CD4-positive, alpha-beta T cell treated with Interleukin-15 for 1 hour (primary cell): ENCODE measurements around the gene SYTL2.

ENCODE experiments used
- DNase-seq: peaks from one replicate; pipeline ENCODE4 v3.0.0-alpha.2; 2020

Gene SYTL2

GRCh38 chr11:85759915-85760314 is 51.0 kb downstream of the SYTL2 start:
- DNase-seq: no peak

- no peak for DNase-seq
Measured at GRCh38 chr11:85758480-85759039, 52.4 kb downstream of the SYTL2 start.

GRCh38 chr11:85758026-85758425 is 52.9 kb downstream of the SYTL2 start:
- DNase-seq: no peak

- peak; percentile 32 for DNase-seq
Measured at GRCh38 chr11:85756401-85757200, 54.3 kb downstream of the SYTL2 start.

GRCh38 chr11:85755701-85756100 is 55.2 kb downstream of the SYTL2 start:
- DNase-seq: no peak

GRCh38 chr11:85755285-85755684 is 55.7 kb downstream of the SYTL2 start:
- DNase-seq: no peak

DNA sequence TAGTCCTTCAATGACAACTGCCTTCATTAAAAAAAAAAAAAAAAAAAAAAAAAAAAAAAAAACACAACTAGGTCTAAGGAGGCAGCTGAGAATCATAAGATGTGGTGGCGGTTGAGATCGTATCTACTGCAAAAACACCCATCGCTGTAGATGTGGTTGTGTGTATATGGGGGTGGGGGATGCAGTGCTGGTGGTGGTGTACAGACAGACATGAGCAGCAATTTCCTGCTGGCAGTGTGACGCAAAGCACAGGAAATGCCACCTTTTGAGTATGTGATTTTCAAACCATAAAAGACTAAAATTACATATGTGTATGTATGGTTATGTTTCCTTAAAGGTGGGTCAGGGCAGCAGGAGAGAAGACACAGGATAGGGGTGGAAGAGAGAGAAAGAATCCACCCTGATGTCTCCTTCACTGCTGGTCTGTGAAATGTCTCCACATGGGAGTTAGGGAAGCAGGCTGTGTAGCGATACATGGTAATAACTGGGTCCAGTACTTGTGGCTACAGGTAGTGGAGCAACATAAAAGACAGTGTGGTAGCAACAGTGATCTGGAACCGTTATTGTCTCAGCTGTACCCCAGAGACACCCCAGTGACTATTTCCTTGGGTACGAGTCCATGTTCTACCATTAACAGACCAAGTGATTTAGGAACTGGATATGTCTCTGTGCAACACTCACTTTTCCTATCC is 57.9 kb downstream of the SYTL2 start:
- DNase-seq: peak; percentile 94

DNA sequence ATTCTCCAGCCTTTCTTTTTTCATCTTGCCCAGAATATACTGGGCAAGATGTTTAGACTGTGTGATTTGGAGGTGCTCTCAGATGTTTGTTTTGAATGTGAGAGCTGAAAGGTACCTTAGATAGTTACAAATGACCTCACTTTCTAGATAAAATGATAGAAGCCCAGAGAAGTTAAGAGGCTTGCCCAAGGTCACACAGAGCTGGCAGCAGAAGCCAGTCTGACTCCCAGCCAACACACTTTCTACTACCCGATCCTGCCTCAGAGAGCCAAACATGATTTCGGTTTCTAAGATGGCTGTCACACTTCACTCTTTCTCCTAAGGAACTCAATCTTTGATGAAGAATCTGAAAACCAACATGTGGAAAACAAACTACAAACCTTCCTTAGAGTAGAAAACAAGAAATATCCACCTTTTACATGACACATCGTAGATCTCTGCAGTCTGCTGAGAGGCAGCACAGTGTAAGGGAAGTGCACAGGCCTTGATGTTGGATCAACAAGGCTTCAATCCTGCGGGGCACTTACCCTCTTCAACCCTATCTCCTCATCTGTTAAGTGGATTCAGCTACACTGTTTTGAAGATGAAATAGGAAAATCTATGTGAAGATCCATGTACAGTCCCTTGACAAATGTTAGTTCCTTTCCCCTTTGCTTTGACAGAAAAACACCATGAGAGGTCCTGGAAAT is 58.6 kb downstream of the SYTL2 start:
- DNase-seq: peak; percentile 38

DNA sequence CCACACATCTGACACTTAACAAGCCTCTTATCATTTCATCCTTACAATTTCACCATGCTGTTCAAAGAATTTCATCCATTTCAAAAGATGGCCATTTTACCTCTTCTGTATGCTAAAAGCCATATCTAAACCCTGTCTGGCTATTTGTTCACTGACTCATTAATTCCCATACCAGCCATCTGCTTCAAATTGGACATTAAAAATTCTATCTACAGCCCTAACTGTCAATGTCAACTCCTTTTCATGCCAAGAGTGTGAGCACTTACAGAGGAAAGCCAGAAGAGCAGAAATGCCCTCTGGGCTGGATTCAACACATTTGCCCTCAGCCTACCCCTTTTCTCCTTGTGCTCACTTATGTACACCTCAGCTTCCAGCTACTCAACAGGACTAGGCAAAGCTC is 59.2 kb downstream of the SYTL2 start:
- DNase-seq: no peak

DNA sequence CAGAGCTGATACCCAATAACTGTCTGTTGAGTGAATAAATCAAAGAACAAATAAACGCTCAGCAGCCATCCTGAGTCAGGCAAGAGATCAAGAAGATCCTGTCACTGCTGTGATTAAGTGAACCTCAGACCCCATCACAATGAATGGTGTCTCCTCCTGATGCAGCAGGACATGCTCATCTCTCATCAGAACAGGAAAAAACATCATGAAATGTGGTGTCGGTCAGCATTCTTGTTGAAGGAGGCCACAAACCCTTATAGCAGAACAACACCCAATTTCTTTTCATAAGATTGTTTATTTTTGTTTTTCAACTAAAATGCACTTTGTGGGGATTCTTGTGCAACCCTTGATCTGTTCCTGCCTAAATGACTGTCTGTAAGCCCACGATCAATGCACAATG is 60.3 kb downstream of the SYTL2 start:
- no peak for DNase-seq

DNA sequence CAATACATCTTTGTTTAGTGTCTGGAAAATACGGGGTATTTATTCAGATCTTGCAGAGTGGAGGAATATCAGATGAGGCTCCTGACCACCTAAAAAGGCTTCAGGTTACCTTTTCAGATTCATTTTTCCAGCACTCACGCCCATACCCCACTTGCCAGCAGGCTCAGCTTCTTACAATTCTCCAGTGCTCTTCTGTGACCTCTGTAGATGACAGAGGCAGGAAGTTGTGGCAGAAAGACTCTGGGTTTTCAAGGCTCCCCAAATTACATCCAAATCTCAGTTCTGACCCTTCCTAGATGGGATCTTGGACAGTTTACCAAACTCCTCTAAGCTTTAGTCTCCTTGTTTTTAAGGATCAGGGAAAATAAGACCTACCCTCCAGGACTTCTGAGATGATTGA is 61.1 kb downstream of the SYTL2 start:
- no peak for DNase-seq

DNA sequence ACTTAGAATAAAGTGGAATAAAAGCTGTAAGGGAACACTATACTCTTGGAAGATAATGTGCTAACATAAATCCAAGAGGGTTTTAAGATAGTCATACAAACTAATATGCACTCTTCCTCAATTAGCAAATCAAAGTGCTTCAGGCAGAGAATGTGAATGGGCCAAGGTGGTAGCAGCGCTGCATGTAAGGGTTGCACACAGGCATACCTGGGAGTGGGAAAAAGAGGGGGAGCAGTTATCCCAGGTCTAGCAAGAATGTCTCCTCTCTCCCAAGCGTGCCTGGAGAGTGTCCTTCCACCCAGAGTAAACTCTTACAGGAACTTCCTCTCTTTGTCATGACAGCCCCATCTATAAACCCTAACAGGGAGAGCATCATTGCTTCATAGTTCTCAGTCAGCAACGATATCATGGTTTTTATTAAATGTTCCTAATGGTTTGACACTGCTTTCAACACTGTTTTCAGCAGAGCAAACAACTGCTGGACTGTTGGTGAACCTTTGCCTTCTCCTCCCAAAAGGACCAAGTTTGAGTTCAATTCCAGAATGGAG is 61.6 kb downstream of the SYTL2 start:
- no peak for DNase-seq

DNA sequence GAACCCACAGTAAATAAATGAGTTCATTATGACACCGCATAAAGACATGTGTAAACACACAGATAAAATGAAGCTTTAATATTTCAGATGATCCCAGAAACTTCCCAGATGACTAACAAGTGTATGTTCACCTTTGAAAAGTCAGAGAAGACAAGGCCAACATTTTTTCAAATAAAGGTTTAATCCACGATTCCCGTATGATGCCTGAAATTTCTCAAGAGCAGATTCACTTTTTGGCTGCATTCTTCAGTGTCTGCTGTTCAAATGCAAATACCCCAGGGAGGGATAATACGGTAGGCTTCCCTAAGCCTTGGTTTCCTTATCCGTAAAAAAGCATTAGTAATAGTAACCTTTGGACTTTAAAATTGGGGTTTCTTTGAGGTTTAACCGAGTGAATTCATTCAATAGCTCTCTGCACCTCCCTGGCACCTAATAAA is 62.5 kb downstream of the SYTL2 start:
- DNase-seq: no peak

DNA sequence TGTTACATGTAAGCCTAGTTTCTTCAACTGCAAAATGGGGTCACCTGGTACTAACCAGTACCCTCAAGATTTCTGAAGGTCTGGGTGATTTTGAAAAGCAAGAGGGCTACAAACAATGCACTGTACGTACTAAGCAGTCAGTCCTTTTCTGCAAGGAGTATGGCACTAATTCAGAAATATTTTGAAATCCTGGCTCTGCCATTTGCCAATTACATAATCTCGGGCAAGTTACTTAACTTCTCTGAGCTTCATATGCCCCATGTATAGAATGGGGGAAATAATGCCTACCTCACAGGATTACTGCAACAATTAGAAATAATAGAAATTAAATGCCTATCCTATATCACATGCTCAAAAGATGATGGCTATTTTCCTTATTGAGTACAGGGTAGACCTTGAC is 64.3 kb downstream of the SYTL2 start:
- DNase-seq: no peak

DNA sequence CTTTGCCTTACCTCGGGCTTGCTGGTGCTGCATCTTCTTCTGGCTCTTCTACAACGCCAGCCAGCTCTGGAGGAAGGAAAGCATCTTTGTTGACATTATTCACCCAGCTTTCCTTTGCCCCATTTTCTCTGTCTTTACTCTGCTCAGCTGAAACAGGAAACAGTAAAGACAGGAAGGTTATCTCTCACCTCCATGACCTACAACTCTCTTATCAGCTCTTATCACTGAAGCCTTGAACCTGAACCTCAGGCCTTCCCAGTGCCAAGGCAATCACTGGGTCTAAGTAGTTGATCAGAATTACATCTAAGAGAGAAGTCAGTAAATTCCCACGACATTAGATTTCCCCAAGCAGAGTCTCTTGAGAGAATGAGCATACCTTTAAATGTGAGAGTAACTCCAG is 65.3 kb downstream of the SYTL2 start:
- no peak for DNase-seq

GRCh38 chr11:85742873-85743275 is 68.1 kb downstream of the SYTL2 start:
- no peak for DNase-seq

DNA sequence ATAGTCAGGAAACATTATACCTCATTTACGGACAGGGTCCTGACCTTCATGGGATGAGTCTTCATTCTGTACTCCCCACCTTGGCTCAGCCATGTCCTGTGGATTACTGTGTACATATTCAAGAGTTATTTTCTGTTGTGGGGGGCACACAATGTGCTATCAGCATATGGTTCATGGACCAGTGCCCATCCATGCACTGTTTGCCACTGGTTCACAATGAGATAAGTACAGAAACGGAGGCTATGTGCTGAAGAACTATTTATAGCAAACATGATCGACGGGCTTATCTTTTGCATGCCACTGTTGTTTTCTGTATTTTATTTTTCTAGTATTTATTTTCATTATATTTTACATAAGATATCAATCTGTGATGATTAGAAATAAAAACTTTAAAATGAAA is 68.6 kb downstream of the SYTL2 start:
- no peak for DNase-seq

DNA sequence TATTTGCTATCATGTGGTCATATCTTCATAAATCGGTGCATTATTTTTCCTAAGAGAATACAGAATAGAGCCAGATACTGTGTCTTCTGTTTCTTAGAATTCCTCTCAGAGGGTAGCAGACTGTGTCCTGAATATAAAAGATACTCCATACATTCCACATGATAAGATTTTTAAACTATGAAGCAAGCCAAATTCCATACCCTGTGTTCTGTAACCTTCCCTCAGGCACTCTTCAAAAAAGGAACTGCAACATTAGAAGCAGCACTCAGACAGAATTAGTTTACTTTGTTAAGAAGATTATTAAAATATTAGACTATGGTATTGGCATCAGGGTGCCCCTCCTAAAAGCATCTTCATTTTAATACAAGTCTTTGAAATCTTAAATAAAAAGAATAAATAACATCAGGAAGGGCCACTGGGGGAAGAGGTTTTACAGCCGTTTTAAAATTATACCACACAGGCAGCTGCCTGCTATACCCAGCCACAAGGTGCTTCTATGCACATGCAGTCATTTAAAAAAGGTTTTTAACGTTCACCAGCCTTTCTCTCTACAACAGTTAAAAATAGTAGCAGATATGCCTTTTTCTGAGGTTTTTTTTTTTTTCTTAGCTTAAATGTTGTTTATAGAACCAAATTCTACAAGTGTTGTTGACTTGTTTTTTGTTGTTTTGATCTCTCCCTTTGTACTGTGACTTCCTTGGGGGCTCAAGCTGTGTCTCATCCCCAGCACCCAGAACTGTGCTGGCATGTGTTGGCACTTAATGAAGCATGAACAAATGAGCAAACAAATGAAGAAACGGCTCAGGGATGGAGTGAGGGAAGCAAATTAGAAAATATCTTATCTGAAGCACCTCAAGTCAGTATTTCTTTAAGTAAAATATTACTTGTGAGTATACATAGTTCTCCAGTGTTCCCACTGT is 70.2 kb downstream of the SYTL2 start:
- DNase-seq: no peak

GRCh38 chr11:85737738-85738137 is 73.2 kb downstream of the SYTL2 start:
- DNase-seq: no peak

DNA sequence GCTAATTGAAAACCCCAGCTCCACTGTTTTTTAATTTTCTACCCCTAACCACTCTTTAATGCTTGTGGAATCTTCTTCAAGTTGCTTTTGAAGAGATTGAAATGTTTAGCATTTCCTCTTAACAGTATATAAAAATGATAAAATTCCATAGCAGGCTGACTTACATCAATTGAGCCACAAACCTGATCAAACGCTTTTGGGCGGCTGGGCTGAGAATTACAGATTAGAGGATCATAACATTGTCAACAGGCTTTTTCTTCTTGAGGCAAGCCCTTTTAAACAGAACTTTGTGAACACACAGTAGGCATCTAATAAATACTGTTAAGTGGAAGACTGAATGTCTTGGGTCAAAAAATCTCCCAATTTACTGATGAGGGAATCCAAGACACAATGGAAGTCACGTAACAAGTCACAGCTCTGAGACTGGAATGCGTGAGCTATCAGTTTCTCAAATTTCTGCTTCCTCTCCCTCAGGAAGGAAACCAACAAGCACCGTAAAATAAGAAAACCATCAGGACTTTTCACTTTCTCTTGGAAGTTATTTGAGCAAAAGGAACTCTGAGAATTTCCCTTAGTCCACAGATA is 75.0 kb downstream of the SYTL2 start:
- DNase-seq: no peak

DNA sequence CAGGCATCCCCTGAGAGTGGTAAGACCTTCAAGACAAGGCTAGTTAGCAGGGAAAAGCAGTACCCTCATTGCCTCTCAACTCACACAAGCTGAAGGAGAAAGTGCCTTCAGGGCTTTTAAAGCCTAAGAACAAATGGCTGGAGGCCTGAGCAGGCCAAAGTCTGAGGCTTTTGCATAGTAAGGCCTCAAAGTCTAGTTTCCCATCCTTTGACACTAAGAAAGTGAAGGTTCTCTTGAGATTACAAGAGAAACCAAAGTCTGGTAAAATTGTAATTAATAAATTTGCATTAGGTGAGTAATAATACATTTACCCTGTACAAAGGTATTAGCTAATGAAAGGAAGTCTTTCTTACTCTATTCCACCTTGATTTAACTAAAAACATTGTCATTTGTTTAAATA is 78.0 kb downstream of the SYTL2 start:
- DNase-seq: no peak

- no peak for DNase-seq
Measured at GRCh38 chr11:85726381-85726780, 84.6 kb downstream of the SYTL2 start.
